K562 treated with DMSO at 1 percent for 48 hours (cell line): ENCODE measurements around the gene DTD2. TPM values are rescaled to one million over a fixed set of nuclear protein-coding genes. Genes with fewer than 3 reads are reported as not detected.

Experiments
- total RNA-seq: library from RNA; unstranded; fragments of 300-600 nt; gene quantifications from 2 replicates; pipeline ENCODE4 v1.2.3, GENCODE V29; 2022; ENCODE audit warnings: low replicate concordance; ENCODE audit errors: extremely low read depth

DTD2 gene
- not detected in 2 replicates for total RNA-seq

GRCh38 chr14:31456841-31457664 is at the start of gene DTD2:
Gene DTD2, minus strand, starts transcription at chr14:31457506. Its CDS starts 113 bp downstream, at chr14:31457393.

GRCh38 chr14:31487886-31488285 is 30.6 kb upstream of the DTD2 start, which contains the start of gene GPR33:
Gene GPR33, minus strand, starts transcription at chr14:31488039. Its CDS starts 4,074 bp downstream, at chr14:31483965.

GRCh38 chr14:31420319-31421111 is 36.8 kb downstream of the DTD2 start, which contains the start of gene HEATR5A:
Gene HEATR5A, minus strand, starts transcription at chr14:31420550. Its CDS starts 17,575 bp downstream, at chr14:31402975.

Other genes with a start within 250 kb of the DTD2 start
- gene HECTD1, start 249.7 kb downstream of the DTD2 start, total RNA-seq = not detected in 2 replicates
- not detected in 2 replicates for gene HEATR5A, start 37.0 kb downstream of the DTD2 start, total RNA-seq
- gene GPR33, start 30.5 kb upstream of the DTD2 start, total RNA-seq = not detected in 2 replicates
- not detected in 2 replicates for gene NUBPL, start 103.9 kb upstream of the DTD2 start, total RNA-seq